WTC11 (cell line): ENCODE measurements around the gene SLC29A3. TPM values are rescaled to one million over a fixed set of nuclear protein-coding genes. Genes with fewer than 3 reads are reported as not detected.

Experiments
- ATAC-seq: fragments of 200-7000 bp; cut with Tn5 transposase; 2 replicates; pipeline ENCODE4 v1.10.0; 2021; ENCODE audit warnings: mild to moderate bottlenecking, moderate library complexity
- CTCF ChIA-PET: fragments of 300-600 bp; sonication (Branson Sonifier 250); formaldehyde crosslinking; loops from one replicate; lab custom pipeline; 2021; ENCODE audit warnings: antibody characterized with exemption; lab: Charles Lee
- POLR2A ChIA-PET: fragments of 350-600 bp; sonication (Branson Sonifier 250); formaldehyde crosslinking; loops from one replicate; lab custom pipeline; 2021; ENCODE audit warnings: antibody characterized with exemption; lab: Charles Lee
- DNase-seq: peaks from one replicate; pipeline ENCODE4 v3.0.0; 2021; ENCODE audit warnings: low spot score
- H3K27ac Mint-ChIP-seq: 2 replicates; pipeline ENCODE4 v1.8.0; 2021; ENCODE audit warnings: mixed read lengths
- H3K27me3 Mint-ChIP-seq: 2 replicates; pipeline ENCODE4 v1.8.0; 2021; ENCODE audit warnings: low read depth, mild to moderate bottlenecking, moderate library complexity, mixed read lengths
- H3K36me3 Mint-ChIP-seq: 2 replicates; pipeline ENCODE4 v1.8.0; 2021; ENCODE audit warnings: mixed read lengths
- H3K4me1 Mint-ChIP-seq: 2 replicates; pipeline ENCODE4 v1.8.0; 2022; ENCODE audit warnings: mixed read lengths
- H3K4me3 Mint-ChIP-seq: 2 replicates; pipeline ENCODE4 v1.8.0; 2021; ENCODE audit warnings: mild to moderate bottlenecking, moderate library complexity, mixed read lengths
- H3K9me3 Mint-ChIP-seq: 2 replicates; pipeline ENCODE4 v1.8.0; 2021; ENCODE audit warnings: mixed read lengths
- ATF1 ChIP-seq: sonication (generic); formaldehyde crosslinking; IDR thresholded peaks from 2 replicates; pipeline ENCODE4 v1.8.1; 2023; ENCODE audit warnings: mild to moderate bottlenecking, moderate library complexity, missing genetic modification reagents
- CREM ChIP-seq: sonication (generic); formaldehyde crosslinking; IDR thresholded peaks from 2 replicates; pipeline ENCODE4 v1.8.1; 2022; ENCODE audit warnings: mild to moderate bottlenecking, missing genetic modification reagents, moderate library complexity
- ESRRA ChIP-seq: sonication (generic); formaldehyde crosslinking; IDR thresholded peaks from 2 replicates; pipeline ENCODE4 v1.8.1; 2022; ENCODE audit warnings: mild to moderate bottlenecking, missing genetic modification reagents, borderline replicate concordance
- ETV6 ChIP-seq: sonication (generic); formaldehyde crosslinking; IDR thresholded peaks from 2 replicates; pipeline ENCODE4 v1.8.1; 2022; ENCODE audit warnings: mild to moderate bottlenecking, missing genetic modification reagents
- GTF2I ChIP-seq: fragments of 250-450 bp; sonication (Bioruptor Pico); conservative IDR thresholded peaks from 2 replicates; pipeline ENCODE4 v1.4.0; 2021; ENCODE audit warnings: mild to moderate bottlenecking
- JUN ChIP-seq: sonication (generic); formaldehyde crosslinking; IDR thresholded peaks from 2 replicates; pipeline ENCODE4 v1.8.0; 2023; ENCODE audit warnings: mild to moderate bottlenecking, missing genetic modification reagents
- KAT7 ChIP-seq: sonication (generic); formaldehyde crosslinking; IDR thresholded peaks from 2 replicates; pipeline ENCODE4 v1.8.1; 2023; ENCODE audit warnings: missing genetic modification reagents, mild to moderate bottlenecking, borderline replicate concordance
- MXD4 ChIP-seq: fragments of 250-450 bp; sonication (Bioruptor Pico); IDR thresholded peaks from 2 replicates; pipeline ENCODE4 v1.8.0; 2021; ENCODE audit warnings: mild to moderate bottlenecking, moderate library complexity, borderline replicate concordance
- OVOL2 ChIP-seq: fragments of 250-450 bp; sonication (Bioruptor Pico); IDR thresholded peaks from 2 replicates; pipeline ENCODE4 v1.9.0; 2021; ENCODE audit warnings: mild to moderate bottlenecking, borderline replicate concordance
- SMAD3 ChIP-seq: sonication (generic); formaldehyde crosslinking; IDR thresholded peaks from 2 replicates; pipeline ENCODE4 v1.8.0; 2022; ENCODE audit warnings: missing genetic modification reagents, mild to moderate bottlenecking, borderline replicate concordance
- SMAD4 ChIP-seq: sonication (generic); formaldehyde crosslinking; IDR thresholded peaks from 2 replicates; pipeline ENCODE4 v1.8.0; 2022; ENCODE audit warnings: mild to moderate bottlenecking, missing genetic modification reagents
- ZNF121 ChIP-seq: sonication (generic); formaldehyde crosslinking; IDR thresholded peaks from 2 replicates; pipeline ENCODE4 v1.8.0; 2023; ENCODE audit warnings: missing genetic modification reagents
- ZNF138 ChIP-seq: sonication (generic); formaldehyde crosslinking; conservative IDR thresholded peaks from 2 replicates; pipeline ENCODE4 v1.8.1; 2022; ENCODE audit warnings: mild to moderate bottlenecking, moderate library complexity, missing genetic modification reagents
- ZNF263 ChIP-seq: sonication (generic); formaldehyde crosslinking; IDR thresholded peaks from 2 replicates; pipeline ENCODE4 v1.8.1; 2022; ENCODE audit warnings: low read depth, mild to moderate bottlenecking, moderate library complexity, missing genetic modification reagents
- ZNF423 ChIP-seq: fragments of 250-450 bp; sonication (Bioruptor Pico); IDR thresholded peaks from 2 replicates; pipeline ENCODE4 v2.1.2; 2022; ENCODE audit warnings: mild to moderate bottlenecking, moderate library complexity
- total RNA-seq: library from RNA; stranded (reverse); gene quantifications from 3 replicates; pipeline ENCODE4 v1.2.3, GENCODE V29; 2021
- TF ChIP-seq, protein P1 (sequence below): fragments of 250-450 bp; sonication (Bioruptor Pico); IDR thresholded peaks from 2 replicates; pipeline ENCODE4 v1.9.0; 2021; ENCODE audit warnings: moderate library complexity, mild to moderate bottlenecking, inconsistent platforms, borderline replicate concordance
- TF ChIP-seq, protein P2 (sequence below): fragments of 250-450 bp; sonication (Bioruptor Pico); IDR thresholded peaks from 2 replicates; pipeline ENCODE4 v1.8.0; 2021; ENCODE audit warnings: mild to moderate bottlenecking
- TF ChIP-seq, protein P3 (sequence below): fragments of 250-450 bp; sonication (Bioruptor Pico); IDR thresholded peaks from 2 replicates; pipeline ENCODE4 v1.9.0; 2021; ENCODE audit warnings: mild to moderate bottlenecking
- TF ChIP-seq, protein P4 (sequence below): sonication (generic); formaldehyde crosslinking; IDR thresholded peaks from 2 replicates; pipeline ENCODE4 v1.8.0; 2023; ENCODE audit warnings: mild to moderate bottlenecking, missing genetic modification reagents
- TF ChIP-seq, protein P5 (sequence below): sonication (generic); formaldehyde crosslinking; IDR thresholded peaks from 2 replicates; pipeline ENCODE4 v1.8.0; 2023; ENCODE audit warnings: missing genetic modification reagents, mild to moderate bottlenecking, borderline replicate concordance
- TF ChIP-seq, protein P6 (sequence below): sonication (generic); formaldehyde crosslinking; IDR thresholded peaks from 2 replicates; pipeline ENCODE4 v1.8.1; 2022; ENCODE audit warnings: mild to moderate bottlenecking, missing genetic modification reagents, moderate library complexity, borderline replicate concordance

The SLC29A3 gene
- total RNA-seq, 1 experiment from 2014 or later: 9.2 TPM

DNA sequence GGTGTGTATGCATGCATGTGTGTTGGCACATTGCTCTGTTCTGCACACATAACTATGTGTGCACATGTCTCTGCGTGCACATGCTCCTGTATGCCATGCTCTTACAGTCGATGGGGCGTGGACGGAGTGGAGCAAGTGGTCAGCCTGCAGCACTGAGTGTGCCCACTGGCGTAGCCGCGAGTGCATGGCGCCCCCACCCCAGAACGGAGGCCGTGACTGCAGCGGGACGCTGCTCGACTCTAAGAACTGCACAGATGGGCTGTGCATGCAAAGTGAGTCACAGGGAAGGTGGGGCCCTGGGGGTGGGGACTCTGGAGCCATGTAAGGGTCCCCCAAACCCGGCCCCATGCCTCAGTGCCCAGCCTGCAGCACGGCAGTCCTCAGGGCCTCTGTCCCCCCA, 30.6 kb upstream of the SLC29A3 start:
- TF ChIP-seq SMAD3 (CRISPR knock-in tag): no peak
- no peak for TF ChIP-seq CREM (CRISPR knock-in tag)
- TF ChIP-seq ZNF121 (CRISPR knock-in tag): no peak
- TF ChIP-seq, protein P1, sequence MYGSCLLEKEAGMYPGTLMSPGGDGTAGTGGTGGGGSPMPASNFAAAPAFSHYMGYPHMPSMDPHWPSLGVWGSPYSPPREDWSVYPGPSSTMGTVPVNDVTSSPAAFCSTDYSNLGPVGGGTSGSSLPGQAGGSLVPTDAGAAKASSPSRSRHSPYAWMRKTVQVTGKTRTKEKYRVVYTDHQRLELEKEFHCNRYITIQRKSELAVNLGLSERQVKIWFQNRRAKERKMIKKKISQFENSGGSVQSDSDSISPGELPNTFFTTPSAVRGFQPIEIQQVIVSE (CRISPR knock-in tag): no peak
- TF ChIP-seq KAT7 (CRISPR knock-in tag): no peak
- TF ChIP-seq, protein P2, sequence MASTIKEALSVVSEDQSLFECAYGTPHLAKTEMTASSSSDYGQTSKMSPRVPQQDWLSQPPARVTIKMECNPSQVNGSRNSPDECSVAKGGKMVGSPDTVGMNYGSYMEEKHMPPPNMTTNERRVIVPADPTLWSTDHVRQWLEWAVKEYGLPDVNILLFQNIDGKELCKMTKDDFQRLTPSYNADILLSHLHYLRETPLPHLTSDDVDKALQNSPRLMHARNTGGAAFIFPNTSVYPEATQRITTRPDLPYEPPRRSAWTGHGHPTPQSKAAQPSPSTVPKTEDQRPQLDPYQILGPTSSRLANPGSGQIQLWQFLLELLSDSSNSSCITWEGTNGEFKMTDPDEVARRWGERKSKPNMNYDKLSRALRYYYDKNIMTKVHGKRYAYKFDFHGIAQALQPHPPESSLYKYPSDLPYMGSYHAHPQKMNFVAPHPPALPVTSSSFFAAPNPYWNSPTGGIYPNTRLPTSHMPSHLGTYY: no peak
- TF ChIP-seq, protein P3, sequence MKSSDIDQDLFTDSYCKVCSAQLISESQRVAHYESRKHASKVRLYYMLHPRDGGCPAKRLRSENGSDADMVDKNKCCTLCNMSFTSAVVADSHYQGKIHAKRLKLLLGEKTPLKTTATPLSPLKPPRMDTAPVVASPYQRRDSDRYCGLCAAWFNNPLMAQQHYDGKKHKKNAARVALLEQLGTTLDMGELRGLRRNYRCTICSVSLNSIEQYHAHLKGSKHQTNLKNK: no peak
- ChIA-PET CTCF (no interaction called here), POLR2A (no interaction called here)
- peaks cover 27% of the 10 kb centered on the region for H3K36me3 Mint-ChIP-seq
- no peaks in the 10 kb centered on the region for H3K9me3 Mint-ChIP-seq
- ATAC-seq (no peak), DNase-seq (no peak)
- no peak overlapping the region for H3K4me3 Mint-ChIP-seq
- H3K27ac Mint-ChIP-seq: no peak overlapping the region
- no peaks in the 10 kb centered on the region for H3K4me1 Mint-ChIP-seq
- no peaks in the 10 kb centered on the region for H3K27me3 Mint-ChIP-seq

DNA sequence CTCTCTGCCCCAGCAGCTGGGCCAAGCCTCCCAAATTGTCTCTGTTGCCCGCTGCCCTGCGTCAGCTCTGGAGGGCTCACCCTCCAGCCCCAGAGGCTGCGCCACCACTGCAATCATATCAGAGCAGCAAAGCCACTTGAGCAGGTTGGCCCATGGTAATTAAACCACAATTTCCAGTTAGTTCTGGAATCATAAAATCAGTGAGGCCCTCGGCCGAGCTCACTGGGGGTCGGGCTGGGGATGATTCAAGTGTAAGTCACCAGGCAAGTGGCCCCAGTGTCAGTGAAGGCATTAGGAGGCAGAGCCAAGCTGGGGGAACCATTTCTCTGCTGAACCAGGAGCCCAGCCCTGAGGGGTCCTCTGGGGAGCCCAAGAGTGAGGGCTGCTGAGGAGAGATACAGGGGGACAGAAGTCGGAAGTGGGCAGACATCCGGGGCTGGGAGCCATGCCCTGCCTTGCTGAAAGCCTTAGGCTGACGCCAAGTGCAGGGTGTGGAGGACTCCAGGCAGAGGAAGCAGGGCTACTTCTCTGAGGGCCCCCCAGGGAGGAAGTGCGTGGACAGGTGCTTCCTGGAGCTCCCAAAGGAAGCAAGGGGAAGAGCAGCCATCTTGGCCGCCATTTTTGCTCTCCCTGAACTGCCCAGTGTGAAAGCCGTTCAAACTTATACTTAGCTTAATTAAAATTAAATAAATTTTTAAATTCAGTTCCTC, 29.5 kb upstream of the SLC29A3 start:
- ChIA-PET CTCF (interaction anchor here (0.9 kb wide), 1 partner anchor 387 kb away, joined by 4 read pairs; no protein-coding TSS in a partner anchor), POLR2A (no interaction called here)
- Mint-ChIP-seq H3K27me3 (no peaks in the 10 kb centered on the region), H3K4me3 (no peak overlapping the region), H3K36me3 (peaks cover 32% of the 10 kb centered on the region), H3K4me1 (no peaks in the 10 kb centered on the region), H3K9me3 (no peaks in the 10 kb centered on the region), H3K27ac (no peak overlapping the region)
- ATAC-seq (no peak), DNase-seq (no peak)
- TF ChIP-seq JUN (CRISPR knock-in tag) (no peak), GTF2I (CRISPR knock-in tag) (no peak), ATF1 (CRISPR knock-in tag) (no peak), OVOL2 (CRISPR knock-in tag) (no peak), ZNF423 (CRISPR knock-in tag) (no peak), MXD4 (CRISPR knock-in tag) (no peak), ESRRA (CRISPR knock-in tag) (no peak), ZNF138 (CRISPR knock-in tag) (no peak), ZNF263 (CRISPR knock-in tag) (no peak), SMAD4 (CRISPR knock-in tag) (no peak), ETV6 (CRISPR knock-in tag) (no peak)
- TF ChIP-seq, protein P4, sequence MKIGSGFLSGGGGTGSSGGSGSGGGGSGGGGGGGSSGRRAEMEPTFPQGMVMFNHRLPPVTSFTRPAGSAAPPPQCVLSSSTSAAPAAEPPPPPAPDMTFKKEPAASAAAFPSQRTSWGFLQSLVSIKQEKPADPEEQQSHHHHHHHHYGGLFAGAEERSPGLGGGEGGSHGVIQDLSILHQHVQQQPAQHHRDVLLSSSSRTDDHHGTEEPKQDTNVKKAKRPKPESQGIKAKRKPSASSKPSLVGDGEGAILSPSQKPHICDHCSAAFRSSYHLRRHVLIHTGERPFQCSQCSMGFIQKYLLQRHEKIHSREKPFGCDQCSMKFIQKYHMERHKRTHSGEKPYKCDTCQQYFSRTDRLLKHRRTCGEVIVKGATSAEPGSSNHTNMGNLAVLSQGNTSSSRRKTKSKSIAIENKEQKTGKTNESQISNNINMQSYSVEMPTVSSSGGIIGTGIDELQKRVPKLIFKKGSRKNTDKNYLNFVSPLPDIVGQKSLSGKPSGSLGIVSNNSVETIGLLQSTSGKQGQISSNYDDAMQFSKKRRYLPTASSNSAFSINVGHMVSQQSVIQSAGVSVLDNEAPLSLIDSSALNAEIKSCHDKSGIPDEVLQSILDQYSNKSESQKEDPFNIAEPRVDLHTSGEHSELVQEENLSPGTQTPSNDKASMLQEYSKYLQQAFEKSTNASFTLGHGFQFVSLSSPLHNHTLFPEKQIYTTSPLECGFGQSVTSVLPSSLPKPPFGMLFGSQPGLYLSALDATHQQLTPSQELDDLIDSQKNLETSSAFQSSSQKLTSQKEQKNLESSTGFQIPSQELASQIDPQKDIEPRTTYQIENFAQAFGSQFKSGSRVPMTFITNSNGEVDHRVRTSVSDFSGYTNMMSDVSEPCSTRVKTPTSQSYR (CRISPR knock-in tag): no peak
- TF ChIP-seq, protein P1 (CRISPR knock-in tag): no peak
- TF ChIP-seq, protein P5, sequence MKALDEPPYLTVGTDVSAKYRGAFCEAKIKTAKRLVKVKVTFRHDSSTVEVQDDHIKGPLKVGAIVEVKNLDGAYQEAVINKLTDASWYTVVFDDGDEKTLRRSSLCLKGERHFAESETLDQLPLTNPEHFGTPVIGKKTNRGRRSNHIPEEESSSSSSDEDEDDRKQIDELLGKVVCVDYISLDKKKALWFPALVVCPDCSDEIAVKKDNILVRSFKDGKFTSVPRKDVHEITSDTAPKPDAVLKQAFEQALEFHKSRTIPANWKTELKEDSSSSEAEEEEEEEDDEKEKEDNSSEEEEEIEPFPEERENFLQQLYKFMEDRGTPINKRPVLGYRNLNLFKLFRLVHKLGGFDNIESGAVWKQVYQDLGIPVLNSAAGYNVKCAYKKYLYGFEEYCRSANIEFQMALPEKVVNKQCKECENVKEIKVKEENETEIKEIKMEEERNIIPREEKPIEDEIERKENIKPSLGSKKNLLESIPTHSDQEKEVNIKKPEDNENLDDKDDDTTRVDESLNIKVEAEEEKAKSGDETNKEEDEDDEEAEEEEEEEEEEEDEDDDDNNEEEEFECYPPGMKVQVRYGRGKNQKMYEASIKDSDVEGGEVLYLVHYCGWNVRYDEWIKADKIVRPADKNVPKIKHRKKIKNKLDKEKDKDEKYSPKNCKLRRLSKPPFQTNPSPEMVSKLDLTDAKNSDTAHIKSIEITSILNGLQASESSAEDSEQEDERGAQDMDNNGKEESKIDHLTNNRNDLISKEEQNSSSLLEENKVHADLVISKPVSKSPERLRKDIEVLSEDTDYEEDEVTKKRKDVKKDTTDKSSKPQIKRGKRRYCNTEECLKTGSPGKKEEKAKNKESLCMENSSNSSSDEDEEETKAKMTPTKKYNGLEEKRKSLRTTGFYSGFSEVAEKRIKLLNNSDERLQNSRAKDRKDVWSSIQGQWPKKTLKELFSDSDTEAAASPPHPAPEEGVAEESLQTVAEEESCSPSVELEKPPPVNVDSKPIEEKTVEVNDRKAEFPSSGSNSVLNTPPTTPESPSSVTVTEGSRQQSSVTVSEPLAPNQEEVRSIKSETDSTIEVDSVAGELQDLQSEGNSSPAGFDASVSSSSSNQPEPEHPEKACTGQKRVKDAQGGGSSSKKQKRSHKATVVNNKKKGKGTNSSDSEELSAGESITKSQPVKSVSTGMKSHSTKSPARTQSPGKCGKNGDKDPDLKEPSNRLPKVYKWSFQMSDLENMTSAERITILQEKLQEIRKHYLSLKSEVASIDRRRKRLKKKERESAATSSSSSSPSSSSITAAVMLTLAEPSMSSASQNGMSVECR (CRISPR knock-in tag): no peak
- TF ChIP-seq, protein P6, sequence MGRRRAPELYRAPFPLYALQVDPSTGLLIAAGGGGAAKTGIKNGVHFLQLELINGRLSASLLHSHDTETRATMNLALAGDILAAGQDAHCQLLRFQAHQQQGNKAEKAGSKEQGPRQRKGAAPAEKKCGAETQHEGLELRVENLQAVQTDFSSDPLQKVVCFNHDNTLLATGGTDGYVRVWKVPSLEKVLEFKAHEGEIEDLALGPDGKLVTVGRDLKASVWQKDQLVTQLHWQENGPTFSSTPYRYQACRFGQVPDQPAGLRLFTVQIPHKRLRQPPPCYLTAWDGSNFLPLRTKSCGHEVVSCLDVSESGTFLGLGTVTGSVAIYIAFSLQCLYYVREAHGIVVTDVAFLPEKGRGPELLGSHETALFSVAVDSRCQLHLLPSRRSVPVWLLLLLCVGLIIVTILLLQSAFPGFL (CRISPR knock-in tag): no peak
